ENCODE data around the gene FGFRL1.

Gene FGFRL1

DNA sequence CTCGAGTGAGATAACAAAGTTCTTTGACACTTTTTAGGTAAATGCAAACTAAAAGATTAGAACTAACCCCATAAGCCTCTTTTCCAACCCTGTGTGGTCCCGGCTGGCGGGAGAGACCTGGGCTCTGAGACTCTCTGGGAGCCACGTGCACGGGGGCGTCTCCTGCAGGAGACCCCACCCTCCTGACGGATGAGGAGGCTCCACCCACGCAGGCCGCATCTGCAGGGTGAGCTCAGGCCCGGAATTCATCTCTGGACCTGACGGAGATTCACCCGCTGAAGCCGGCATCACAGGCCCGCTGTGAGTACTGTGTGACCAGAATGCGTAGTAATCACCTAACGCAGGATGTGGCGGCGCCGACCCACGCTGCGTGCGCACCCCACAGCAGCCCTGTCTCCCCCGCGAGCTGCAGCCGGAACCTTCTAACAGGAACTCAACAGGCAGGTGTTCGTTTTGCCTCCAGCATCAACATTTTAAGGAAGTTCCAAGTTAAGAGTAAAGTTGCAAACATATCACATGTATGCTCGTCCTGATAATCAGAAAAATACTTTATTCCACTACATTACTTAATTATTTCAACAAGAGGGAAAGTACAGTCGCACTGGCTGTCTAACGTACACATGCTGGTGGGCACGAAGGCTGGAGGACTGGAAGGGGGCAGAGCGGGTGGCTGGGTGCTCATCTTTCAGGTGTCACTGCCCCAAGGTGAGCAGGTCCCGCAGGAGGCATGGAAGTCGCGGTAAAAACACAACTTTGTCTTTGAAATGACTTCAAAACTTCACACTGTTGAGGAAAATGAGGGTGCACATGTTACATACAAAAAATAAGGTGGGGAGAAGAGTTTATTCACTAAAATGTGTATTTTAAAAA lies 44.5 kb downstream of the FGFRL1 start:
- no peak for DNase-seq

DNA sequence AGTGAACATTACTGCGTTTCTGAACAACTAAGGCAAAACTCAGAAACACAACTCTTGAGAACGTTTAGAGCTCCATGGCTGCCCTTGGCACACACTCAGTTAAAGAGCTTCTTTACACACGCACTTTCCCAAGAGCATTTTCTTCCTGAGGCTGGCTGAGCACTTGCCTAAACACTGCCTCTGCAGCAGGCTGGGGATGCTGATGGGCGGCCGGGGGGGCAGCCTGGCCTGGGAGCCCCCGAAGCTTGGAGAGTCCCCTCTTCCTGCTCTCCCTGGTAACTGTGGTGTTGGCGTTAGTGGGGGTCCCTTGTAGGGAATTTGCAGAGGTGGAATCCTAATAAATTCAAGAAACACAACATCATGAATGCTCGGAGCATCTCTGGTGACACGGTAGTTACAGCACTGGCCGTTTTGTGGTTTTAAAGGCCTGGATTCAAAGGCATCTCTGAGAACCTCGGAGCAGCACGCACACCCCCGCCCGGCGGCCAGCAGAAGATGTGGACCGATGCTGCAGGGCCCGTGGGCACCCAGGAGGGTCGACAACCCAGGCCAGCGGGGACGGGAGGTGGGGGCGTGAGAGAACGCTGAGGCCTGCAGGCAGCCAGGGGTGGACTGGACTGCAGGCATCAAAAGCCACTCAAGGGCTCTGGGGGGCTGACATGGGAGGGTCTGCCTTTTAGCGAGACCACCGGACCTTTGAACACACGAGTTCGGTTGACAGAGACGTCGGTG lies 45.4 kb downstream of the FGFRL1 start:
- DNase-seq: no peak

GRCh38 chr4:1057403-1057745 lies 45.9 kb downstream of the FGFRL1 start:
- DNase-seq: no peak

GRCh38 chr4:1058198-1058996 lies 47.0 kb downstream of the FGFRL1 start:
- DNase-seq: no peak

DNA sequence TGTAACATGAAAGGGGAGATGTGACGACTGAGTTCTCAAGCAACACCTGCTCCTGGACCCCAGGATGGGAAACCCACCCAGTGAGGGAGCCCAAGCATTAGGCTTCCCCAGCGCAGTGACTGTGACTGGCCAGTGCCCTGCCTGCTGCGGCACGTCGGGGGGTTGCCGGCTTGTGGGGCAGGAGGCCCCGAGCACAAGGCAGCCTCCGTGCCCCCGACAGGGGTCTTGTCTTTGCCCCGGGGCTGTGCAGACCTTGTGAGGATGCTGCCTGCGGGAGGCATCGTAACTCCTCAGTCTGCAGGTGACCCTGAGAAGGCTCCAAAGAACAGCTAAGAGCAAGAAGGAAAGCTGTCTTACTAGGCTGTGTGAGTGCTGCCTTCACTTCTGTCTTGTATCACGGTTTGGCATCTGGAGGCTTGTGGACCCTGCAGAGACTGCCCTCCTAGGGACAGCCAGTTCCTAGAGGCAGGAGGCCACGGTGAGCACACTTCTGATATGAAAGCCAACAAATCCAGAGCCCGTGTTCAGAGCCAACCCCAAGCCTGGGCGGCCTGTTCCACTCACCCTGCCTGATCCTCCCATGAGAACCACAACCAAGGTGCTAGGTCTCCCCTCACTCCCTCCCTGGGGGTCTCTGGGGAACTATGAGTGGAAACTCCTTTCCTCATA lies 47.7 kb downstream of the FGFRL1 start:
- DNase-seq: no peak

DNA sequence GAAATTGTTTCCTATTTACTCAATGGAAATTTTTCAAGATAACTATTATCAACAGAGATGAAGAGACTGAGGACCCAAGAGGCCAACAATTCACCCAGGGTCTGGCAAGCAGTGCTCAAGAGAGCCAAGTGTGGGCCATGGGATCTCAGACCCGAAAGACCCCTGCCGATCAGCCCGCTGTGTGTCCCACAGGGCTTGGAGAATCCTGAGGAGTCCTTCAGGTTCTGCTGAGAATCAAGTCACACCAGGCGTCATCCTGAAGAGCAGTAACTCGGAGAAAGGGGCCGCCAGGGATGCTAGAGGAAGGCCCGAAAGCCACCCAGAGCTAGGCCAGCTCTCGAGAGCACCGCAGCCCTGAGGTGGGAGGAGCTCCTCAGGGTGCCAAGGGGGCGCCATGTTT lies 48.7 kb downstream of the FGFRL1 start:
- no peak for DNase-seq

- DNase-seq: no peak
These were observed 49.2 kb downstream of the FGFRL1 start for GRCh38 chr4:1060621-1061020.

- DNase-seq: no peak
These were observed 49.8 kb downstream of the FGFRL1 start for GRCh38 chr4:1061056-1061700.

DNA sequence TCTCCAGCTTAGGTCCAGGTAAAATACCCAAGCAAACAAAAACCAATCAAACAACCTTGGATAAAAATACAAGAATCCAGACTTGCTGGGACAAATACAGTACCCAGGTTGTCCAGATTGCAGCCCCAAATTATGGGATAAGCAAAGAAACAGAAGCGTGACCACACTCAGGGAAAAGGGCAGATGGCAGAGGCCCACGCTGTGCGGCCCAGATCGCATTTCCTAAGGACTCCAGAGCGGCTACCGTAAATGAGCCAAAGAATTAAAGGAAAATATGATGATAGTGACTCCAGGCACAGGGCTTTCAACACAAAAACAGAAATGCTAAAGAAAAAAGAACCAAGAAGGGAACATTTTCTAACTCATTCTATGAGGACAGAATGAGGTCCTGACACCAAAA lies 50.3 kb downstream of the FGFRL1 start:
- DNase-seq: no peak

DNA sequence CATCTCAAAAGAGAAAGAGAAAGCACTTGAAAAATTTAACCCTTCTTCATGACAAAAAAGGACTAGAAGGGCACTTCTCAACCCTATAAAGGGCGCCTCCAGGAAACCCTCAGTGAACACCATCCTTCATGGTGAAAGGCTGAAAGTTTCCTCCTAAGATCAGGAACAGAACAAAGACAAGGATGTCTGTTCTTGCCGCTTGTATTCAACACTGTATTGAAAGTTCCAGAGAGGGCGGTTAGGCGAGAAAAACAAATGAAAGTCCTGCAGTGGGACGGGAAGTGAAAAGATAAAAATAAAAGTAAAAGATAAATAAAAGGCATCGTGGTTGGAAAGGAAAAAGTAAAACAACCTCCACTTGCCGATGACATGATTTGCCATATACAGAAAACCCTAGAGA lies 51.0 kb downstream of the FGFRL1 start:
- DNase-seq: no peak

DNA sequence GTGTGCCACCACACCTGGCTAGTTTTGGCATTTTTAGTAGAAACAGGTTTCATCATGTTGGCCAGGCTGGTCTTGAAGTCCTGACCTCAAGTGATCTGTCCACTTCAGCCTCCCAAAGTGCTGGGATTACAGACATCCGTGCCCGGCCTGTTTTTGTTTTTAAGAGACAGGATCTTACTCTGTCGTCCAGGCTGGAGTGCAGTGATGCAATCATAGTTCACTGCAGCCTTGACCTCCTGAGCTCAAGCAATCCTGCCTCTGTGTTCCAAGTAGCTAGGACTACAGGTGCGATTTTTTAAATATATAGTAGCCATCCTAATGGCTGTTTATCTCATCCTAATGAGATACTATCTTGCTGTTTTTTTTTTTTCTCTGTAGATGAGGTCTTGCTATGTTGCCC lies 54.3 kb downstream of the FGFRL1 start:
- no peak for DNase-seq

DNA sequence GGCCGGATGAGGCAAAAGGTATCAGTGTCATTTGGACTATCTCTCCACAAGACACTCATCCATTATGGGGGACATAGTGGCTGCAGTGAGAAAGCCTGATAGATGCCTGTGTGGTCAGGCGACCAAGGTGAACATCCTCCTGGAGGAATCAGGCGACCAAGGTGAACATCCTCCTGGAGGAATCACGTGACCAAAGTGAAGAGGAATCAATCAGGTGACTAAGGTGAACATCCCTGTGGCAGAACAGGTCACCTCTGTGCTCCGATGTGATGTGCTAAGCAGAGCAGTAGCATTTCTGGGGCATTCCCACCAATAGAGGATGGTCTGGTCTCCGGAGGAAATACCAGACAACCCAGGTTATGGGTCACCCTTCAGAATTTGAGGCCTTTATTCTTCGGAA lies 58.0 kb downstream of the FGFRL1 start:
- no peak for DNase-seq

- no peak for DNase-seq
These were observed 61.5 kb downstream of the FGFRL1 start for GRCh38 chr4:1072830-1073446.

DNA sequence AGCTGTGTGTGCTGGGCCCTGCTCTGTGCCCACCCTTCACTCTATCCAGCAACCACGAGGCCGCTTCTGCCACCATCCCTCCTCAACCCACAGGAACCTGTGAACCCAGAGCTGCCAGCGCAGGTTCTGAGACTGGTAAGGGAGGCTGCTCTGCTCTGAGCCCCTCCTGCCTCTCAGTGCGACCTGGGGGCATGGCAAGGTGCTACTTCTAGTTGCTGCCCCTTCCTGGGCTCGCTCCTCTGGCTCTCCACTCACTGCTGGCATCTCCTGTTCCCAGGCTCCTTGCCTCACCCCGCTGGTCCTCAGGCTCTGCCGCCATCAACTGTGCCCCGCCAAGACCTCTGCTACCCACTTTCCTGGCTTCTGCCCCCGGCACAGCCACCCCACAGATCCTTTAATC lies 62.7 kb downstream of the FGFRL1 start:
- no peak for DNase-seq

- no peak for DNase-seq
These were observed 63.8 kb downstream of the FGFRL1 start for GRCh38 chr4:1075225-1075624.

DNA sequence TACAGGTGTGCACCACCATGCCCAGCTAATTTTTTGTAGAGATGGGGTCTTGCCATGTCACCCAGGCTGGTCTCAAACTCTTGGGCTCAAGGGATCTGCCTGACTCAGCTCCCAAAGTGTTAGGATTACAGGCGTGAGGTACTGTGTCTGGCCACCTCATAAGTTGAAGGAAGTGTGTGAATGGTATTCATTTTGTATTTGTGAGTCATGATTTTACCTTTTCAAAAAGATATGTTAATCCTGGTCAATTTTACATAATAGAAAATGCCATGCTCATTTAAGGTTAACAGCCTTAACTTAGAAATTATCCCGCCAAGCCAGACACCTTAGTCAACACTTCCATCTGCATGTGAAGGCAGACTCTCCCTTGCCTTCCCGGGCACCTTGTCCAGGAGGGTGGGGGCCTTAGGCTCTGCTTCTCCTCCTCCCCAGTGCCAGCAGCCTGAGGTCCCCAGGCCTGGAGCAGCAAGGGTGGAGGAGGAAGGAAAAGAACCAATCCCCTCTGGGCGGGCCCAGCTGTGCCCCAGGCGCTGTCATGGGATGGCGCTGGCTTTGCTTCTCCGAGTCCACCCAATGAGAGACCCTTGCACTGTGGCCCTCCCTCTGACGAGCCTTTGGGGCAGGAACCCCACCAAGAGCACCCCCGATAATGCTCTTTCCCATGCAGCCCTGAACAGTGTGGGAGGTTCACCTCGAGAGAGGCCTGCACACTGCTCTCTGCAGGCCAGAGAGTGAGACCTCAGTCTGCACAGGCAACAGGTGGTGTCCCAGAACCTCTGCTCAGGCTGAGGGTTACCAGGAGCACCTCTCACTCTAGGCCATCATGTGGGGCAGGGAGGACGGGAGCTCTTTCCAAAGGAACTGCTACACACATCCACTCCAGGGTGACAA lies 64.6 kb downstream of the FGFRL1 start:
- DNase-seq: no peak
